ENCODE data around the gene PRM3. TPM values are rescaled to one million over a fixed set of nuclear protein-coding genes. Genes with fewer than 3 reads are reported as not detected.

PRM3 gene
- total RNA-seq, 1 donor from 2014 or later: not detected

DNA sequence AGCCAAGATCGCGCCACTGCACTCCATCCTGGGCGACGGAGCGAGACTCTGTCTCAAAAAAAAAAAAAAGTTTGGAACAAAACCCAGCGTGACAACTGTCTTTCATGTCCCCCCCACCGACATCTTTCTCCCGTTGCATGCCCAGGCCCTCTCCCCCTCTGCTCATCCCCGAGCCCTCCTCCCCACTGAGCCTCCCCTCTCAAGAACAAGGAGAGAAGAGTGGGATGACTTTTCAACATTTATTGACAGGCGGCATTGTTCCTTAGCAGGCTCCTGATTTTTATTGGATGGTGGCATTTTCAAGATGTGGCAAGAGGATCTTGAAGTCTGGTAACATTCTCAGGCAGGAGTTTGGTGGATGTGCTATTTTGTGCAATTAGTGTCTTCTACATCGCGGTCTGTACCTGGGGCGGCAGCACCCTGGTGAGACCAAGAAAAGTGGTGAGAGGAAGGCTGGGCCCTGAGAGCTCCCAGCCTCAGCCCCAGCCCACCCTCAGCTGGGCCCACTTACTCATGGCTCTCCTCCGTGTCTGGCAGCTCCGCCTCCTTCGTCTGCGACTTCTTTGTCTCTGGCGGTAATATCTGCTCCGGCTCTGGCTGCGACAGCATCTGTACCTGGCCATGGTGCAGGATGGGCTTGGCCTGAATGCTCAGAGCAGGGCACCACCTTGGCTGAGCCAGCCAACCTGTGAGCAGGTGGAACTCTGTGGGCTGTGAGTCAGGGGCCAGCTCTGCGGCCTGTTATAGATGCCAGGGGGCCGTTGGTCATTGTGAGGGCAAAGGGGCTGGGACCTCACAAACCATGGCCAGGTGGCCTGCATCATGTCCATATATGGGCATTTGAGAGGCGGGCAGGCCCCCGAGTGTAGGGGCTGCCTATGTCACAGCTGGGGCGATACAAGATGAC is 7.4 kb upstream of the PRM3 start, which contains the start of gene PRM1:
PRM1 (minus strand) TSS at position 715 of the 907 bp plus-strand sequence; CDS start at position 623, 92 bp downstream.
- Histone ChIP-seq H3K4me3 (no peak within 1 kb of the TSS), H3K4me1 (no peaks in the 10 kb centered on the region), H3K27ac (no peak within 1 kb of the TSS), H3K36me3 (no peaks in the 10 kb centered on the region), H3K9me3 (no peaks in the 10 kb centered on the region), H3K27me3 (no peaks in the 10 kb centered on the region)
- TF ChIP-seq, protein P1, sequence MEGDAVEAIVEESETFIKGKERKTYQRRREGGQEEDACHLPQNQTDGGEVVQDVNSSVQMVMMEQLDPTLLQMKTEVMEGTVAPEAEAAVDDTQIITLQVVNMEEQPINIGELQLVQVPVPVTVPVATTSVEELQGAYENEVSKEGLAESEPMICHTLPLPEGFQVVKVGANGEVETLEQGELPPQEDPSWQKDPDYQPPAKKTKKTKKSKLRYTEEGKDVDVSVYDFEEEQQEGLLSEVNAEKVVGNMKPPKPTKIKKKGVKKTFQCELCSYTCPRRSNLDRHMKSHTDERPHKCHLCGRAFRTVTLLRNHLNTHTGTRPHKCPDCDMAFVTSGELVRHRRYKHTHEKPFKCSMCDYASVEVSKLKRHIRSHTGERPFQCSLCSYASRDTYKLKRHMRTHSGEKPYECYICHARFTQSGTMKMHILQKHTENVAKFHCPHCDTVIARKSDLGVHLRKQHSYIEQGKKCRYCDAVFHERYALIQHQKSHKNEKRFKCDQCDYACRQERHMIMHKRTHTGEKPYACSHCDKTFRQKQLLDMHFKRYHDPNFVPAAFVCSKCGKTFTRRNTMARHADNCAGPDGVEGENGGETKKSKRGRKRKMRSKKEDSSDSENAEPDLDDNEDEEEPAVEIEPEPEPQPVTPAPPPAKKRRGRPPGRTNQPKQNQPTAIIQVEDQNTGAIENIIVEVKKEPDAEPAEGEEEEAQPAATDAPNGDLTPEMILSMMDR (IDR thresholded peaks at IDR 0.05): no peak
- intact Hi-C loops (cut with DNase I): no loop called here
- no peak for DNase-seq (ENCODE audit: low spot score in 2 of 2)

DNA sequence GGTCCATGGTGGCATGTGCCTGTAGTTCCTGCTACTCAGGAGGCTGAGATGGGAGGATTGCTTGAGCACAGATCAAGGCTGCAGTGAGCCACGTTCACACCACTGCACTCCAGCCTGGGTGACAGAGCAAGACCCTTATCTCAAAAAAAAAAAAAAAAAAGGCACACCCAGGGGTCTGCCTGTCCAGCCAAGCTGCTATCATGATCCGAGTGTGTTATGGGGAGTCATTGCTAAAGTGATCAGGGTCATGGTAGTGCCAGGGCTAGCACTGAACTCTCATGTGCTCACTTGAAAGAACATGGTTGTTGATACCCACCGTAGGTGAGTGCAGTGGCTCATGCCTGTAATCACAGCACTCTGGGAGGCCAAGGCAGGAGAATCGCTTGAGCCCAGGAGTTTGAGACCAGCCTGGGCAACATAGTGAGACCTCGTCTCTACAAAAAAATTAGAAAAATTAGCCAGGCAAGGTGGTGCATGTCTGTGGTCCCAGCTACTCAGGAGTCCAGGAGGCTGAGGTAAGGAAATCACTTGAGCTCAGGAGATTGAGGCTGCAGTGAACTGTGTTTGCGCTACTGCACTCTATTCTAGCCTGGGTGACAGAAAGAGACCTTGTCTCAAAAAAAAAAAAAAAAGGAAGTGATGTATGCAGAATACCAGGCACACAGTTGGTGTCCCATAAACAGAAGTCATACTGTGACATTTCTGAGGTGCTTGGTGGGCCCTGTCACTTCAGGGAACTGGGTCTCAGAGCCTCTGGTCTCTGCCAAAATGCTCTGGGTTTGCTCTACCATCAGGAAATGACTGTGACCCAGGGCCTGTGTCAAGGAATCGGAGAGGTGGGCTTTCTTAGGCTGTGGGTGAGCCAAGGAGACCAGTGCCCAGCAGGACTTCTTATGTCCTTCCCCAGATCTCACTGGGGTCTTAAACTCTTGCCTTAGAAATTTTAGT is 5.5 kb upstream of the PRM3 start:
- intact Hi-C loops (cut with DNase I): no loop called here
- H3K36me3 ChIP-seq: no peaks in the 10 kb centered on the region
- H3K4me3 ChIP-seq: no peak overlapping the region
- no peaks in the 10 kb centered on the region for H3K9me3 ChIP-seq
- no peaks in the 10 kb centered on the region for H3K27me3 ChIP-seq
- no peaks in the 10 kb centered on the region for H3K4me1 ChIP-seq
- TF ChIP-seq, protein P1 (IDR thresholded peaks at IDR 0.05): no peak
- DNase-seq (ENCODE audit: low spot score in 2 of 2): no peak
- no peak overlapping the region for H3K27ac ChIP-seq

DNA sequence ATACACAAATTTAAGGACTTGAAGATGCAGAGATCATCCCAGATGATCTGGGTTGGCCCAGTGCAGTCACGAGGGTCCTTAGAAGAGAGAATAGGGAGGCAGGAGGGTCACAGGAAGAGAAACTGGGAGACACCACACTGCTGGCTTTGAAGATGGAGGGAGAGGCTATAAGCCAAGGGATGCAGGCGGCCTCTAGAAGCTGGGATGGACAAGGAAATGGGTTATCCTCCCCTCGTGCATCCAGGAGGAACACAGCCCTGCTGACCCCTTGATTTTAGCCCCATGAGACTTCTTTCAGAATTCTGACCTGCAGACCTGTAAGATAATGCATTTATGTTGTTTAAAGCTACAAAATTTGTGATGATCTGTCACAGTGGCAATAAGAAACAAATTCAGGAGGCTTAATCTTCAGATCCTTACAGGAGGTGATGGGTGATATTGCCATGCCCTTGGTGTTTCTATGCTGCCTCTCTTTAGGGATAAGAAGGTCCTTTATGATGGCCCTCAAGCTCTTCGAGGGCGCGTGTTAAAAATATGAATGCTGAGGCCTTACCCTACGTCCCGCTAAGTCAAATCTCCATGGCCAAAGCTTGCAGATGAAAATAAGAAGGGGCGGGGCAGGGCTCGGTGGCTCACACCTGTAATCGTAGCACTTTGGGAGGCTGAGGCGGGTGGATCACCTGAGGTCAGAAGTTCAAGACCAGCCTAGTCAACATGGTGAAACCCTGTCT is 4.3 kb upstream of the PRM3 start:
- intact Hi-C loops (cut with DNase I): no loop called here
- no peak for DNase-seq (ENCODE audit: low spot score in 2 of 2)
- no peaks in the 10 kb centered on the region for H3K27me3 ChIP-seq
- H3K4me3 ChIP-seq: no peak overlapping the region
- H3K4me1 ChIP-seq: no peaks in the 10 kb centered on the region
- TF ChIP-seq, protein P1 (IDR thresholded peaks at IDR 0.05): no peak
- H3K27ac ChIP-seq: no peak overlapping the region
- no peaks in the 10 kb centered on the region for H3K36me3 ChIP-seq
- no peaks in the 10 kb centered on the region for H3K9me3 ChIP-seq

DNA sequence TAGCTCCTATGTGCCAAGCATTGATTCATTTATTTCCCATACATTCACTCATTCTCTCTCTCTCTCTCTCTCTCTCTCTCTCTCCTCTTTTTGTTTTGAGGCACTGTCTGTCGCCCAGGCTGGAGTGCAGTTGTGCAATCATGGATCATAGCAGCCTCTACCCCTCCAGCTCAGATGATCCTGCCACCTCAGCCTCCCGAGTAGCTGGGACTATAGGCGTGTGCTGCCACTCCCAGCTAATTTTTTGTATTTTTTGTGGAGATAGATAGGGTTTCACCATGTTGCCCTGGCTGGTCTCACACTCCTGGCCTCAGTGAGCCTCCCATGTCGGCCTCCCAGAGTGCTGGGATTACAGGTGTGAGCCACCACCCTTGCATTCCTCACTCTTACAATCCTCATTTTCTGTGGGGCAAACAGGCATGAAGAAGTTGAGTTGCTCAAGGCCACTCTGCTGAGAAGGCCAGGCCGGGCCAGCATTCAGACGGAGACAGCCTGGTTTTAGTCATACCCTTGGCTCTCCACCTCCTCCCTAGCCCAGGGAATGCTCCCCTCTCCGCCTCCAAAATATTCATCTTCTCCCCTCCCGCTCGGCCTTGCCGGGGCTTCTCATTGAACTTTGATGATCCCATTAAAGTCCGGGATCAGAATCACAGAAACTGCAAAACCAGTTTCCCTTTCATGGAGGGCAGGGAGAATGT is 3.6 kb upstream of the PRM3 start:
- Histone ChIP-seq H3K4me1 (no peaks in the 10 kb centered on the region), H3K9me3 (no peaks in the 10 kb centered on the region), H3K4me3 (no peak overlapping the region), H3K36me3 (no peaks in the 10 kb centered on the region), H3K27me3 (no peaks in the 10 kb centered on the region), H3K27ac (no peak overlapping the region)
- TF ChIP-seq, protein P1 (IDR thresholded peaks at IDR 0.05): no peak
- no peak for DNase-seq (ENCODE audit: low spot score in 2 of 2)
- intact Hi-C loops (cut with DNase I): no loop called here

All from ascending aorta (tissue), 2 donors.